ENCODE data around the gene SBNO1.
"Not testable (repeated sequence)": the region's sequence is repeated elsewhere in the genome, so short reads cannot be mapped to it uniquely, and the experiment has no call there.

Gene SBNO1

DNA sequence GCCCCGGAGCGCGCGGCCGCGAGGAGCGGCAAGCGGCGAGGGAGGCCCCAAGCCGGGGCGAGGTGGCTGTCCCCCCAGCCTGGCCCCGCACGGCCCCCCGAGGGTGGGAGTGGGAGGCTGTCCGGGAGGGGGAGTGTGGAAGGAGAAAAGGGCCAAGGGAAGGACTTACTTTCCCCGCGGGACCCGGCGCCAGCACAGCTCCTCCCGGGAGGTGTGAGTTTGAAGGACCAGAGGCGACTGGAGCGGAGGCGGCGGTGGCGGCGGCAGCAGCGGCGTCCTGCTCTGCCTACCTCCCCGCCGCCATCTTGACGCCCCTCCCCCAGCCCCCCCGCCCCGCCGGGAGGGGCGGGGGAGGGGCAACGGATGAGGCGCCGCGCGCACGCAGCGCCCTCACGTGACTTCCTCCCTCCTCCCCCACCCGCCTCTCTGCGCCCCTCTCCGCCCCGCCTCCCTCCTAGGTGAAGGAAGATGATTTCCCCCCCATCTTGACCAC is at the start of gene SBNO1:
Gene SBNO1 (minus strand): TSS at position 316 of the 493 bp plus-strand sequence. CDS start 14,406 bp downstream, outside the sequence.
- DNase-seq = peak; percentile 90 to 92

DNA sequence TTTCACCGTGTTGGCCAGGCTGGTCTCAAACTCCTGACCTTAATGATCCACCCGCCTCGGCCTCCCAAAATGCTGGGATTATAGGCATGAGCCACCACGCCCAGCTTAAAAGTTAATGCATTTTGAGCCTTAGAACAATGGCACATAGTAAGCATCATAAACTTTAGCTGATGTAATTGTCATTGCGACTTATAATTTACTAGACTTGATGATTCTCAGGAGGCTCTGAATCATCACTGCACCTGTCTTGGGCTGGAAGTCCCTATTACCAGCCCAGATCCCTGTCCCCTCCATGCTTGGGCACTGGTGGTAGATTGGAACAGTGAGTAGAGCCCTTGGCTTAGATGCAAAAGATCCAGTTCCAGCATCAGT is 45.4 kb upstream of the SBNO1 start:
- no peak for DNase-seq

DNA sequence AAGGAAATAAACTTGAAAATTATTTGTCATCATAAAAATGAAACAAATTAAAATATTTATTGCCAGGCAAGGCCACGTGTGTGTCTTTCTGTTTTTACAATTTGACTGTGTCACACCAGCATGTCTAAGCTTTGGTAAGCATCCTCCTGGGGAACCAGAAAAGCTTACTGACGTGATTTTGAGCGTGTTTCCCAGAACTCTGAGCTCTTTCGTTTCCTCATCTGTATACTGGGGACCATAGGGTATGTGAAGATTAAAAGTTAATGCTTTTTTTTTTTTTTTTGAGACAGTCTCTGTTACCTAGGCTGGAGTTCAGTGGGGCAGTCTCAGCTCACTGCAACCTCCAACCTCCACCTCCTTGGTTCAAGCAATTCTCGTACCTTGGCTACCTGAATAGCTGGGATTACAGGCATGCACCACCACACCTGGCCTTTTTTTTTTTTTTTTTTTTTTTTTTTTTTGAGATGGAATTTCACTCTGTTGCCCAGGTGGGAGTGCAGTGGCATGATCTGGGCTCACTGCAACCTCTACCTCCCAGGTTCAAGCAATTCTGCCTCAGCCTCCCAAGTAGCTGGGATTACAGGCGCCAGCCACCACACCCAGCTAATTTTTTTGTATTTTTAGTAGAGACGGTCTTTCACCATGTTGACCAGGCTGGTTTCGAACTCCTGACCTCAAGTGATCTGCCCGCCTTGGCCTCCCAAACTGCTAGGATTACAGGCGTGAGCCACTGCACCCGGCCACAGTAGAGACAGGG is 44.8 kb upstream of the SBNO1 start:
- DNase-seq = not testable (repeated sequence)

DNA sequence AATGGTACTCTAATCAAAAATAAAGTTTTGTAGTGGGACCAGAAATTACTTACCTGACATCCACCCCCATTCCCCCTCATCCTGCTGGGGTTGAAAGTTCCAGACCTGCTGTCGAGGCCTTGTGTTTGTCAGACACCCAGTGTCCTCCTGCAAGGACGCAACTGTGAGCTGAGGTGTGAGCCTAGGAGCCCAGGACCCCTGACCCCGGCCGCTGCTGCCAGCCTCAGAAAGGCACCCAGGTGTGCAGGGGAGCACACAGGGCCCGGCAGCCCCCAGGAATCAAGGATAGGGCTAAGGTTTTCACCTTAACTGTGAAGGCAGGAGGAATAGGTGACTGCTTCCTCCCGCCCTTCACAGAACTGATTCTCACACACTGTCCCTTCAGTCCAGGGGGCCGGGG is 44.0 kb upstream of the SBNO1 start:
- not testable (repeated sequence) for DNase-seq

DNA sequence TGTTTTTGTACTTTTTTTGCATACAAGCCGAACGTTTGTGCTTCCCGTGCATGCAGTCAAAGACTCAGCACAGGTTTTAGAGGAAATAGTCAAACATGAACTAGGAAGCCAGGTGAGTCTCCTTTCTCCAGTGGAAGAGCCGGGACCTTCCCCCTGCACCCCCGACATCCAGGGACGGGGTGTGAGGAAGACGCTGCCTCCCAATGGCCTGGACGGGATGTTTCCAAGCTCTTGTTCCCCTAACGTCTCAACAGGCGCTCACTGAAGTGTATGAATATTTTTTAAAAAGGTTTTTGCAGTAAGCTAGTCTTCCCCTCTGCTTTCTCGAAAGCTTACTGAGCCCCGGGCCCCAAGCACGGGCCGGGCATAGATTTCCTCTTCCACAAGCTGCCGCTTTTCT is 43.3 kb upstream of the SBNO1 start:
- not testable (repeated sequence) for DNase-seq

DNA sequence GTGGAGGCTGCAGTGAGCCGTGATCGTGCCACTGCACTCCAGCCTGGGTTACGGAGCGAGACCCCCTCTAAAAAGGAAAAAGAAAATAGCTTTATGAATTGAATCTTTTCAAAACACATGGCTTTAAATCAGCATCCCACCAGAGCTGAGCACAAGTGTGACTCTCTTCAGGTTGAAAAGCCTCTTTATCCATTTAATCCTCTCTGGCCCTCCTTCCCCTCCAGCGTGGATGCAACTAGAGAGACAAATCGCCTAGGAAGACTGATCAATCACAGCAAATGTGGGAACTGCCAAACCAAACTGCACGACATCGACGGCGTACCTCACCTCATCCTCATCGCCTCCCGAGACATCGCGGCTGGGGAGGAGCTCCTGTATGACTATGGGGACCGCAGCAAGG is 42.6 kb upstream of the SBNO1 start:
- not testable (repeated sequence) for DNase-seq

DNA sequence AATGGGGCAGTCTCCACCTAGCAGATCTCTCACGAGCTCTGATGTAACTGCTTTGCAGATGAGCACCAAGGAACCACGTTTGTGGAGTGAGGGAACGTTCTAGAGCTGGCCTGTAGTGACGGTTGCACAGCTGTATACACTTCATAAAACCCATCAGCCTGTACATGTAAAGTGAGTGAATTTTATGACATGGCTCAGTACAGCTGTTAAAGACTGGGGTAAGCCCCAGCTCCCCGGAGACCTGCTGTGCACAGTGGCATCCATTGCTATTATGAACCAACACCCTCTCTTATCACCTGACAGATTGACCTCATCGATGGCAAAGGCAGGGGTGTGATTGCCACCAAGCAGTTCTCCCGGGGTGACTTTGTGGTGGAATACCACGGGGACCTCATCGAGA is 39.9 kb upstream of the SBNO1 start:
- no peak for DNase-seq

DNA sequence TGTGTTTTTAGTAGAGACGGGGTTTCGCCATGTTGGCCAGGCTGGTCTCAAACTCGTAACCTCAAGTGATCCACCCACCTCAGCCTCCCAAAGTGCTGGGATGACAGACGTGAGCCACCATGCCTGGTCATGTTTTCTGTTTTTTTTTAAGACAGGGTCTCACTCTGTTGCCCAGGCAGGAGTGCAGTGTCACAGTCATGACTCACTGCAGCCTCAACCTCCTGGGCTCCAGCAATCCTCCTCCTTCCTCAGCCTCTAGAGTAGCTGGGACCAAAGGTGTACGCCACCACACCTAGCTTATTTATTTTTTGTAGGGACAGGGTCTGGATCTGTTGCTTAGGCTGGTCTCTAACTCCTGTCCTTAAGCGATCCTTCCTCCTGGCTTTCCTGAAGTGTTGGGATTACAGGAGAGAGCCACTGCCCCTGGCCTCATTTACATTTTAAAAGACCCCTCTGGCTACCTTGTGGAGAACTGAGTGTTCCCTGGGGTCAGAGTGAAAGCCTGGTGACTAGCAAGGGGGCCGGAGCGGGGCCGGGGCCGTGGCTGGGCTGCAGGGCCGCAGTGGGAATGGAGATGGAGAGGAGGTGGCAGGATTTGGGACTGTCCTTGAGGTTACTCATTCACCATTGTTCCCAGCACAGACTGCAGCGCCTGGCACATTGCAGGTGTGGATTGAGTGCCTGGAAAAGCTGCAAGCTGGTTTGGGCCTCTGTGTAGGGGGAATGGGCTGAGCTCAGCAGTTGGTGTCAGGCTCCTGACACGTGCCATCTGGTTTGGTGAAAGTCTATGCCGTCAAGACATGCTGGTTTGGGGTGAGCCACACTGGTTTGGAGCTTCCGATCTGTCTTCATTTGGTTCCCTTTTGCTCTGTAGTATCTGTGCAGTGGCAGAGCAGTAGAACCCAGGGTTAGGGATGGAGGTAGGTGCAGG is 37.4 kb upstream of the SBNO1 start:
- DNase-seq = no peak

DNA sequence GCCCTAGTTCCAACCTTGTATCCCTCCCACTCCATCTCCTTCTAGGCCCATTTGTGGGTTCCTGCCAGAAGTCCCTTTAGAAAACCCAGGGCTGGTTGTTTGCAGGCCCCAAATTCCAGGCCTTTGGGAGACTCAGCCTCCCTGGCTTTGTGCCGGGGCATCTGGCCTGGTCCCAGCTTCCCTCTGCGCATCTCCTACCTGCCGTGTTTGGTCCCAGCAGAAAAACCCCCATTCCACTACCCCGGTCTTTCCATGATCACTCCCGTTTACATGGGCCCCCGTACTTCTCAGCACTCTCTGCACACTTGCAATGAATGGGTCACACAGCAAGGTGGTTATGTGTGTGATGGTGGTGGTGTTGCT is 34.6 kb upstream of the SBNO1 start:
- DNase-seq = no peak

DNA sequence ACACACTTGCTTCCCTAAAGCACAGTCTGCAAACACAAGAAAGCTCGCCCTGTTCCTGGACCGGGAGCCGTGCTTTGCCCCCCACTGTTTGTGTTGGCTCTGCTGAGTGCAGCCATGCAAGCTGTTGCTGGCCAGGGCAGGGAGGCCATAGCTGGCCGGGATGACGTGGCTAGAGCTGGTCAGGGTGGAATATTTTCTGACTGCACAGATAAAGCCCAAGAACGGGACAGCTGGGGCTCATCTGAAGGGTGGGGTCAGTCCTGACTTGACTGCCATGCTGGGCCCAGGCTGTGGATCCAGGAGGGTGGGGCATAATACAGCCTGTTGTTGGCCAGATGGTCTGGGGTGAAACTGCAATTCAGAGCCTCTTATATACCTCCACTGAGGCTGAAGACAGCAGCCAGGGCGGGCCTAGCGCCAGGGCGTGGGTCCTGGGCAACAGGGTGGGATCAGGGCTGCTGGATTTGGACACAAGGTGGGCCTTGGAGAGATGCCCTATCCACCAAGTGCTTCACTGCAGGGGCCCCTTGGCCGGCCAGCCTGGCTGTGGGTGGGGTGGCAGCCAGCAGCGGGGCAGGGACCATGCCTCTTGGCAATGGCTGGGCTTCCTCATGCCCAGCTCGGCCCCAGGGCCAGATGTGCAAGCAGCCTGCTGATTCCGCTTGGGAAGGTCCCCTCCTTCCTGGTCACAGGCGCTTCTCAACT is 34.1 kb upstream of the SBNO1 start:
- DNase-seq = no peak

DNA sequence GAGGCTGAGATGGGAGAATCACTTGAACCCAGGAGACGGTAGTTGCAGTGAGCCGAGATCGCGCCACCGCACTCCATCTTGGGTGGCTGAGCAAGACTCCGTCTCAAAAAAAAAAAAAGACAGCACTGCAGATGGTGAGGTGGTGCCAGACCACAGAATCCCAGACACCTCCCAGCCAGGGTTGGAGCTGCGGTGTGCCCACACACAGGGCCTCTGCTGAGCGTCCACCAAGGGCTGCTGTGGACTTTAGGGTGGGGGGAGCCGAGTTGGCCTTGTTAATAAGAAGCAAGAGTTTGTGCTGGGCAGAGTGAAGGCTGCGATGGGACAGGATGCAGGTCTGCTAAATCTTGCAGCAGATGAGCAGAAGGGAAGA is 33.5 kb upstream of the SBNO1 start:
- DNase-seq = no peak

DNA sequence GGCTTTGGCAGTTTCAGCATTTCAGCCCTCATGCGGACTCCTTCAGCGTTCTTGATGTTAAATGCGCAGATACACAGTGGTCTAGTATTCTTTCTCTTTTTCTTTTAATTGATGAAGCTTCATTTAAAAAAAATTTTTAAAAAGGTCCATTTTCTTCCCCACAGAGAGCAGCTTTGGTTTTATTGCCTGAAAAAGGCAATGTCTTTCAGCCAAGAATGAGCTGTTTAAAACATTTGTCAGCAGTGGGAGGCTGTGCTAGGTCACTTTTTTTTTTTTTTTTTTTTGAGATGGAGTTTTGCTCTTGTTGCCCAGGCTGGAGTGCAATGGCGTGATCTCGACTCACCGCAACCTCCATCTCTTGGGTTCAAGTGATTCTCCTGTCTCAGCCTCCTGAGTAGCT is 32.8 kb upstream of the SBNO1 start:
- no peak for DNase-seq

DNA sequence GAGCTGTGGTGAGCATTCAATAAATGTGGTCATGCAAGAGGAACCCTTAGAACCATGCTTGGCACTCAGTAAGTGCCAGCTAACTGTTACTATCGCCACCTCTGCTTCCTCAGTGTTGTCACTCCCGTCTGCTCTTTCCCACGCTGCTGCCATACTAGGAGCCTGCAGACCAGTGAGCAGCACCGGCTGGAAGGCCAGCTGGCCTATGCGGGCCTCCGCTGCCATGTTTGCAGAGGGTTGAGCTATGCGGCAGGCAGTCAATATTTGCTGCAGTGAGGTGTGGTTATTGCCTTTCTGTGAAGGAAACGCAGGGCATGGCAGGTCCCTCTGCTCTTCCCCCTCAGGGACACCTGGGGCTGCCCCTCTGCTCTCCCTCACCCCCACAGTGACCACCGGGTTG is 32.3 kb upstream of the SBNO1 start:
- no peak for DNase-seq

DNA sequence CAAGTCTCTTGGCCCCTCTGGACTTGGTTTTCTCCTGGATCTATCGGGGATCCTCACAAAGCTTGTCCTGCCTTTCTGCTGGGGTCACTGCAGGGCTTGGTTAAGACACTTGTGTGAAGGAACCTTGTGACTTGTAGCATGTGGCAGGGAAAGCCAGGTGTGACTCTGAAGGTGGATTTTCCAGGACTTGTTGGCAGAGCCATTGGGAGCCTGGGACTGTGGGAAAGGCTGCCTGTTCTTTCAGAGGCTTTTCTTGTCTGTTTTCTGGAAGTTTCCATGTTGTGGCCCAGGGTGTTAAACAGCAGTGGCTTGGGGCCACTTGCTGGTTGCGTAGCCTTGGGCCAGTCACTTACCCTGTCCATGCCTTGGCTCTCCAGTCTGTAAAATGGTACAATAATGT is 31.9 kb upstream of the SBNO1 start:
- DNase-seq = no peak

DNA sequence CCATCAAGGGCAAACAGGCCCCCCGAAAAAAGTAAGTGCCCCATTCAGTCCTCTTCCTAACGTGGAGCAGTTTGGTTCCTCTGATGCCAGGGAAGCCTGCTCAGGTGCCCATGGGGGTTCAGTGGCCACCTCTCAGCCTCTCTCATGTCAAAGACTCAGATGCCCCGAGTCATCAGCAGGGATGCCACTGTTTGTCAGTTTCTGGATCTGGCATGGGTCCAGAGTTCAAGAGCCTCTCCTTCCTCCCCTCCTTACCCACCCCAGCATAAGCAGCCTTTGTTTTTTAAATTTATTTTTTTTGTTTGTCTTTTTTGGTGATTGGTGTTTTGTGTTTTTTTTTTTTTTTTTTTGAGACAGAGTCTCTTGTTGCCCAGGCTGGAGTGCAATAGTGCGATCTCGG is 30.6 kb upstream of the SBNO1 start:
- DNase-seq = no peak

DNA sequence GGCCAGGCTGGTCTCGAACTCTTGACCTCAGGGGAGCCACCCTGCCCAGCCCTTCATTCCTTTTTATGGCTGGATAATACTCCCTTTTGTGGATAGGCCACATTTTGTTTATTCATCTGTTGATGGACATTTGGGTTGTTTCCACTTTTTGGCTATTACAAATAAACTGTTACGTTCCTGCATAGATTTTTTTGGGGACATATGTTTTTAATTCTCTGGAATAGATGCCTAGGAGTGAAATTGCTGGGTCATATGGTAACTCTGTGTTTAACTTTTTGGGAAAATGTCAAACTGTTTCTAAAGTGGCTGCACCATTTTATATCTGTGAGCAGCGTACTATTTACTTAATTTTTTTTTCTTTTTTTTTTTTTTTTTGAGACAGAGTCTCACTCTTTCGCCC is 29.1 kb upstream of the SBNO1 start:
- no peak for DNase-seq

DNA sequence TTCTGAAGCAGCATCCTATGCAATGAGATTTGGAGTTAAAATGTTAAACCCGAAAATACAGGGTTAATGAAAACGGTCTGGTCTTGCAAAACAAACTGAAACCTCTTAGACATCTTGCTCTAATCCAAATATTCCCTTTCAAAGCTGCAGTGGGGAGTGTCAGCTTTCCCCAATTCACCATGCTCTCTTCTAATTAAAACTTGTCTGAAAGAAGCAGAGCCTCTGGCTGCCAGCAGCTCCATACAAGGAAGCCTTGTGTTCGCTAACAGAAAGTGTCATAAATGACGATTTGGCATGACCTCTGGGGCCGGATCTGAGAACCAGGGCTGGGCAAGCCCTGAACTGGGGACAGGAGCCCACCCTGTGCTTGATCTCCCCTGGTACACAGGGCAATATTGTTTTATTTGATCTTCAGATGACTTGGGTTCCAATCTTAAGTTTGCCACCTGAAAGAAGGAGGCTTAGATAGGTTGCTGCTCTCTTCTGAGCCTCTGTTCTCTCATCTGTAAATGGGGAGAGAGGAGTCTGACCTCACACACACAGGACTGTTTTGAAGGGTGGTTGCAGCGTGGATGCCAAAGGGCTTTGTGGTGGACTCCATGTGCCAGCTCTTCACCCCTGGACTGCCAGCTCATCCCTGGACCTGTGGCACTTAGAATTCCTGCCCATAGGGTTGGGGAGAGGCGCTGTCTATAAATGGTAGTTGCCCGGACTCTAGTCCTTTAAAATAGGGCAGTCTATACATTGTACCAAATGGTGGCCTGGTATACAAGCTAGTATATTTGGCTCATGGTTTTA is 27.1 kb upstream of the SBNO1 start:
- no peak for DNase-seq

DNA sequence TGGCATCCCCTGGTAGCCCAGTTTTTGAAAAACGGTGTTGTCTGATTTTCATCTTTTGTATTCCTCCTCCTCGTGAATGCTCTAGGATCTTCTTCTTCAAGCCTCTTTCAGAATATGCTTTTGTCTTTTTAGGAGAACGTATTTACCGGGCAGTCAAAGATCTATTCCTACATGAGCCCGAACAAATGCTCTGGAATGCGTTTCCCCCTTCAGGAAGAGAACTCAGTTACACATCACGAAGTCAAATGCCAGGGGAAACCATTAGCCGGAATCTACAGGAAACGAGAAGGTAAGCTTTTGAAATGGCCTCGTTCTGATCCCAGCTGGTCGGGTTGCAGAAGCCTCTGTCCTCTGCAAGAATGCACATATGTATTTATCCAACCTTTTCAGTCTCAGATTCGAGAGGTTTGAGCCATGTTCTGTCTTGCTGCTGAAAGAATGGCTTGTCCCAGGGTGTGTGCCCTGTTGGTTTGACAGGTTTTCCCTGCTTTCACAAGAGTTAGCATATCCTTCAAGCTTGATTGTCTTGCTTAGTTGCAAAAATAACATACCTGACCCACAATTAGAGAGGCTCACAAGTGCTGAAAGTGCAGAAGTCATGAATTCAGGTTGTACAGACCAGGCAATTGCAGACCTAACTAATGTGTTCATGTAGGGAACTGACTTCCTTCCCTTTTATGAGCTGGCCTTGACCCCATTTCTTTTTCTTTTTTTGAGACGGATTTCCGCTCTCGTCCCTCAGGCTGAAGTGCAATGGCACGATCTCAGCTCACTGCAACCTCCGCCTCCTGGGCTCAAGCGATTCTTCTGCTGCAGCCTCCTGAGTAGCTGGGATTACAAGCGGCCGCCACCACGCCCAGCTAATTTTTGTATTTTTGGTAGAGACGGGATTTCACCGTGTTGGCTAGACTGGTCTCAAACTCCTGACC is 26.1 kb upstream of the SBNO1 start:
- no peak for DNase-seq

DNA sequence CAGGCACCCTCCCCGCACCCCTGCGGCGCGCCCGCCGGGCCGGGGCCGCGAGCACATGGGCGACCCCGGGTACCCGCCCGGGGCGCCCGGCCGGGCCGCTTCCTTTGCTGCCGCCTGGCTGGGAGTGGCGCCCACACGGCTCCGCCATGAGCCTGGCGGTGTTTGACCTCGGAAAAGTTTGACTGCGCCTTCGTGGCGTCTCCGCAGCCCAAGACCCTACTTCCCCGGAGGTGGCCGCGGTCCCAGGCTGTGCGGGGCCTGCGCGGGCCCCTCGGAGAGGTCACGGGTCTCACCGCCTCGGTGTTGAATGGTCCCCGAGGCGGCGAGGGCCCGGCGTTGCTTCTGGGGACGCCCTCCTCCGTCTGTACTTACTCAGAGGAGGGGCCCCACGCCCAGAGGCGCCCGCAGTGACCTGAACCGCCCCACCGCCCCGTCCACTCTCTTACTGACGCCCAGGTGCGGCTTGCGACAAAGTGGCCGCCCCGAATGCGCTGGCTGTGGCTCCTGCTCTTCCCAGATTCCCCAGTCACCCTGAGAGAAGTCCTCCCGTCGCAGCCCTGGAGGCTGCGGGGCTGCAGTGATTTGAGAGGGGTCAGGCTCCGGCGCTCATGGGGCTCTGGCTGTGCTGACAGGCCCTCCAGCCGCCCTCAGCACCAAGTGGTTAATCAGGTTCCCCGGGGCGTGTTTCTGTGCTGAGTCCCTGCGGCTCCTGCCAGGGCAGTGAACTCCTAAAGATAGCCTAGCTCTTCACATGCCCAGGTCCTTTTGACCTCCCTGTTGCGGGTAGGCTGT is 25.1 kb upstream of the SBNO1 start:
- DNase-seq = peak in 1 of 2 donors; percentile 18

DNA sequence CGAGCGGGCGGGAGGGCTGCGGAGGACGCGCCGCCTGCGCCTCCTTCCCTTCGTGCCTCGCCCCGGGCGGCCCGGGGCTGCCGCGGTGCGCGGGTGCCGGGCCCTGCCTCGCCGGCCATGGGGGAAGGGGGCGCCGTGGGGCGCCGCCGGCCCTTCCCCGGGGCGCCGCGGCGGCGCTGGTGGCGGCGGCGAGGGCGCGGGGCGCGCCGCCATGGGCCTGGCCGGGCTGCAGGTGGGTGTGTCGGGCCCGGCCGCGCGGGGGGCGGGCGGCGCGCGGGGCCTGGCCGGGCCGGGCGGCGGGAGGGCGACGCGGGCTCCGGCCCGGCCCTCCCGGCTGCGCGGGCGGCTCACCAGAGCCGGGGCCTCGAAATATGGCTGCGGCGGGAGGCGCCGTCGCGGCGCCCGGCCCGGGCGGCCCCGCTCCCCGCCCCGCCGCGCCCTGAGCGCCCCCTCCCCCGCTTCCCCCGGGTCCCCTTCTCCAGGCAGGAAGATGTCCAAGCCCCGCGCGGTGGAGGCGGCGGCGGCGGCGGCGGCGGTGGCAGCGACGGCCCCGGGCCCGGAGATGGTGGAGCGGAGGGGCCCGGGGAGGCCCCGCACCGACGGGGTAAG is 24.4 kb upstream of the SBNO1 start:
- no peak for DNase-seq
